Measurements from ENCODE around the gene BCAN. TPM values are rescaled to one million over a fixed set of nuclear protein-coding genes. Genes with fewer than 3 reads are reported as not detected.
A peak's percentile ranks its signal among the peaks of the same experiment; 100 is the strongest.

Gene BCAN
- polyA plus RNA-seq, 2 of the 4 experiments (the other 2 are of a cell fraction), result not detected

DNA sequence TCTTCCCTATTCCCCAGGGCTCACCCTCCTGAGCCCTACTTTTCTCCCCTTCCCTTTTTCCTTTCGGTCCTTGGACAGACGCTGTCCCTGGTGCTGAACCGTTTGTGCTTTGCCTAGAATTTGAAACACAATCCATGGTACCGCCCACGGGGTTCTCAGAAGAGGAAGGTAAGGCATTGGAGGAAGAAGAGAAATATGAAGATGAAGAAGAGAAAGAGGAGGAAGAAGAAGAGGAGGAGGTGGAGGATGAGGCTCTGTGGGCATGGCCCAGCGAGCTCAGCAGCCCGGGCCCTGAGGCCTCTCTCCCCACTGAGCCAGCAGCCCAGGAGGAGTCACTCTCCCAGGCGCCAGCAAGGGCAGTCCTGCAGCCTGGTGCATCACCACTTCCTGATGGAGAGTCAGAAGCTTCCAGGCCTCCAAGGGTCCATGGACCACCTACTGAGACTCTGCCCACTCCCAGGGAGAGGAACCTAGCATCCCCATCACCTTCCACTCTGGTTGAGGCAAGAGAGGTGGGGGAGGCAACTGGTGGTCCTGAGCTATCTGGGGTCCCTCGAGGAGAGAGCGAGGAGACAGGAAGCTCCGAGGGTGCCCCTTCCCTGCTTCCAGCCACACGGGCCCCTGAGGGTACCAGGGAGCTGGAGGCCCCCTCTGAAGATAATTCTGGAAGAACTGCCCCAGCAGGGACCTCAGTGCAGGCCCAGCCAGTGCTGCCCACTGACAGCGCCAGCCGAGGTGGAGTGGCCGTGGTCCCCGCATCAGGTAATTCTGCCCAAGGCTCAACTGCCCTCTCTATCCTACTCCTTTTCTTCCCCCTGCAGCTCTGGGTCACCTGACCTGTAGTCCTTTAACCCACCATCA, 10.4 kb downstream of the BCAN start:
- ChIA-PET CTCF (interaction anchor here (0.8 to 17.8 kb wide), 13 partner anchors 8 to 186 kb away, joined by 3 to 323 read pairs (median 5); partner anchors contain the start of genes BCAN, CRABP2, HAPLN2 and NES), POLR2A (no interaction called here)
- TF ChIP-seq EHMT2 (IDR thresholded peaks at IDR 0.05; ENCODE audit: low read depth), result peak; percentile 48; the same call in 1 of the 2 replicates
- TF ChIP-seq, protein P1, sequence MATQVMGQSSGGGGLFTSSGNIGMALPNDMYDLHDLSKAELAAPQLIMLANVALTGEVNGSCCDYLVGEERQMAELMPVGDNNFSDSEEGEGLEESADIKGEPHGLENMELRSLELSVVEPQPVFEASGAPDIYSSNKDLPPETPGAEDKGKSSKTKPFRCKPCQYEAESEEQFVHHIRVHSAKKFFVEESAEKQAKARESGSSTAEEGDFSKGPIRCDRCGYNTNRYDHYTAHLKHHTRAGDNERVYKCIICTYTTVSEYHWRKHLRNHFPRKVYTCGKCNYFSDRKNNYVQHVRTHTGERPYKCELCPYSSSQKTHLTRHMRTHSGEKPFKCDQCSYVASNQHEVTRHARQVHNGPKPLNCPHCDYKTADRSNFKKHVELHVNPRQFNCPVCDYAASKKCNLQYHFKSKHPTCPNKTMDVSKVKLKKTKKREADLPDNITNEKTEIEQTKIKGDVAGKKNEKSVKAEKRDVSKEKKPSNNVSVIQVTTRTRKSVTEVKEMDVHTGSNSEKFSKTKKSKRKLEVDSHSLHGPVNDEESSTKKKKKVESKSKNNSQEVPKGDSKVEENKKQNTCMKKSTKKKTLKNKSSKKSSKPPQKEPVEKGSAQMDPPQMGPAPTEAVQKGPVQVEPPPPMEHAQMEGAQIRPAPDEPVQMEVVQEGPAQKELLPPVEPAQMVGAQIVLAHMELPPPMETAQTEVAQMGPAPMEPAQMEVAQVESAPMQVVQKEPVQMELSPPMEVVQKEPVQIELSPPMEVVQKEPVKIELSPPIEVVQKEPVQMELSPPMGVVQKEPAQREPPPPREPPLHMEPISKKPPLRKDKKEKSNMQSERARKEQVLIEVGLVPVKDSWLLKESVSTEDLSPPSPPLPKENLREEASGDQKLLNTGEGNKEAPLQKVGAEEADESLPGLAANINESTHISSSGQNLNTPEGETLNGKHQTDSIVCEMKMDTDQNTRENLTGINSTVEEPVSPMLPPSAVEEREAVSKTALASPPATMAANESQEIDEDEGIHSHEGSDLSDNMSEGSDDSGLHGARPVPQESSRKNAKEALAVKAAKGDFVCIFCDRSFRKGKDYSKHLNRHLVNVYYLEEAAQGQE (IDR thresholded peaks at IDR 0.05), result peak; percentile 93
- TF ChIP-seq, protein P2, sequence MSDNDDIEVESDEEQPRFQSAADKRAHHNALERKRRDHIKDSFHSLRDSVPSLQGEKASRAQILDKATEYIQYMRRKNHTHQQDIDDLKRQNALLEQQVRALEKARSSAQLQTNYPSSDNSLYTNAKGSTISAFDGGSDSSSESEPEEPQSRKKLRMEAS (IDR thresholded peaks at IDR 0.05), result no peak
- no peak for TF ChIP-seq MYC (IDR thresholded peaks at IDR 0.05; ENCODE audit: borderline replicate concordance, low read length)
- Histone ChIP-seq H3K4me3 (no peak overlapping the region), H3K27ac (no peak overlapping the region), H3K4me1 (0 out of 3 replicates have a peak, but pooled peaks cover 7% of the 10 kb centered on the region), H3K4me2 (no peak overlapping the region), H3K9me3 (no peaks in the 10 kb centered on the region)
- ATAC-seq (no peak), DNase-seq (ENCODE audit: low read depth in 1 of 2, low spot score in 1 of 2) (no peak), FAIRE-seq (no peak)
- WGBS (ENCODE audit: missing lambda C conversion rate), result 90% methylated on average over 16 of the region's 16 CpGs

DNA sequence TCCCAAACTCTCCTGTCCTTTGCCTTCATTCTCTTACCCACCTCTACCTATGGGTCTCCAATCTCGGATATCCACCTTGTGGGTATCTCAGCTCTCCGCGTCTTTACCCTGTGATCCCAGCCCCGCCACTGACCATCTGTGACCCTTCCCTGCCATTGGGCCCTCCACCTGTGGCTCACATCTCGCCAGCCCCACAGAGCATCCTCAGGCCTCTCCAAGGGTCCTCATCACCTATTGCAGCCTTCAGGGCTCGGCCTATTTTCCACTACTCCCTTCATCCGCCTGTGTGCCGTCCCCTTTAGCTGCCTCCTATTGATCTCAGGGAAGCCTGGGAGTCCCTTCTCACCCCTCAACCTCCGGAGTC, 11.1 kb downstream of the BCAN start:
- Histone ChIP-seq H3K4me2 (no peak overlapping the region), H3K27ac (no peak overlapping the region), H3K4me3 (no peak overlapping the region), H3K4me1 (peaks cover 12% of the 10 kb centered on the region; the same call in 2 of the 3 replicates), H3K9me3 (no peaks in the 10 kb centered on the region)
- ChIA-PET CTCF (interaction anchor here (0.8 to 17.8 kb wide), 11 partner anchors 8 to 186 kb away, joined by 3 to 323 read pairs (median 5); partner anchors contain the start of genes BCAN, CRABP2, HAPLN2 and NES), POLR2A (no interaction called here)
- no peak for ATAC-seq
- no peak for FAIRE-seq
- 97% methylated on average over 9 of the region's 9 CpGs for WGBS (ENCODE audit: missing lambda C conversion rate)
- no peak for TF ChIP-seq CHD4 (IDR thresholded peaks at IDR 0.05; ENCODE audit: borderline replicate concordance)
- TF ChIP-seq, protein P3, sequence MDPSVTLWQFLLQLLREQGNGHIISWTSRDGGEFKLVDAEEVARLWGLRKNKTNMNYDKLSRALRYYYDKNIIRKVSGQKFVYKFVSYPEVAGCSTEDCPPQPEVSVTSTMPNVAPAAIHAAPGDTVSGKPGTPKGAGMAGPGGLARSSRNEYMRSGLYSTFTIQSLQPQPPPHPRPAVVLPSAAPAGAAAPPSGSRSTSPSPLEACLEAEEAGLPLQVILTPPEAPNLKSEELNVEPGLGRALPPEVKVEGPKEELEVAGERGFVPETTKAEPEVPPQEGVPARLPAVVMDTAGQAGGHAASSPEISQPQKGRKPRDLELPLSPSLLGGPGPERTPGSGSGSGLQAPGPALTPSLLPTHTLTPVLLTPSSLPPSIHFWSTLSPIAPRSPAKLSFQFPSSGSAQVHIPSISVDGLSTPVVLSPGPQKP (IDR thresholded peaks at IDR 0.05; ENCODE audit: low read depth, low read length), result no peak
- no peak for TF ChIP-seq CHD2 (IDR thresholded peaks at IDR 0.05; ENCODE audit: low read length, partially characterized antibody)
- no peak for TF ChIP-seq NFE2L2 (conservative IDR thresholded peaks at IDR 0.05; ENCODE audit: low read length)
- no peak for TF ChIP-seq RNF2 (IDR thresholded peaks at IDR 0.05; ENCODE audit: borderline replicate concordance, low read depth)
- no peak for TF ChIP-seq GATA3 (IDR thresholded peaks at IDR 0.05; ENCODE audit: borderline replicate concordance)
- no peak for TF ChIP-seq HEYL (CRISPR knock-in tag; IDR thresholded peaks at IDR 0.05)
- no peak for TF ChIP-seq ZC3H11A (IDR thresholded peaks at IDR 0.05)
- TF ChIP-seq KDM5A (IDR thresholded peaks at IDR 0.05), result no peak
- TF ChIP-seq MAZ (IDR thresholded peaks at IDR 0.05; ENCODE audit: borderline replicate concordance, low read depth, low read length), result no peak
- TF ChIP-seq MAFK (IDR thresholded peaks at IDR 0.05; ENCODE audit: partially characterized antibody), result no peak
- no peak for TF ChIP-seq ZSCAN20 (CRISPR knock-in tag; IDR thresholded peaks at IDR 0.05)
- no peak for TF ChIP-seq RARB (CRISPR knock-in tag; IDR thresholded peaks at IDR 0.05)
- TF ChIP-seq HOXA7 (CRISPR knock-in tag; IDR thresholded peaks at IDR 0.05), result no peak
- no peak for TF ChIP-seq KDM1A (IDR thresholded peaks at IDR 0.05; ENCODE audit: low read depth)
- TF ChIP-seq, protein P4, sequence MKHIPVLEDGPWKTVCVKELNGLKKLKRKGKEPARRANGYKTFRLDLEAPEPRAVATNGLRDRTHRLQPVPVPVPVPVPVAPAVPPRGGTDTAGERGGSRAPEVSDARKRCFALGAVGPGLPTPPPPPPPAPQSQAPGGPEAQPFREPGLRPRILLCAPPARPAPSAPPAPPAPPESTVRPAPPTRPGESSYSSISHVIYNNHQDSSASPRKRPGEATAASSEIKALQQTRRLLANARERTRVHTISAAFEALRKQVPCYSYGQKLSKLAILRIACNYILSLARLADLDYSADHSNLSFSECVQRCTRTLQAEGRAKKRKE (CRISPR knock-in tag; IDR thresholded peaks at IDR 0.05; ENCODE audit: low read depth), result no peak
- TF ChIP-seq NR3C1 (IDR thresholded peaks at IDR 0.05), result no peak
- no peak for DNase-seq (ENCODE audit: low read depth in 1 of 2, low spot score in 1 of 2)

Data from A549 (cell line).